OCI-LY3 (cell line): ENCODE data around the gene PEDS1.

Source experiments
- CTCF ChIP-seq: fragments of 200-600, 300-600 bp; sonication (generic); IDR thresholded peaks from 2 replicates; pipeline ENCODE4 v1.5.1; 2014; ENCODE audit warnings: antibody characterized with exemption, low read length, low read depth
- EZH2phosphoT487 ChIP-seq: fragments of 200-600 bp; shearing (Covaris generic); IDR thresholded peaks from 2 replicates; pipeline ENCODE4 v1.6.1; 2018; ENCODE audit warnings: antibody characterized with exemption, mixed run types, low read depth

- TF ChIP-seq CTCF (no peak), EZH2phosphoT487 (no peak)
Observed at GRCh38 chr20:50191065-50191543, 37.6 kb upstream of the PEDS1 start.
